IMR-90 (cell line): ENCODE results near the gene OGFOD2.

Experiments
- CEBPB ChIP-seq: IDR thresholded peaks from 2 replicates; pipeline ENCODE4 v1.6.1; 2012; ENCODE audit warnings: low read depth, low read length, improper control_type of control experiment
- CHD1 ChIP-seq: IDR thresholded peaks from 2 replicates; pipeline ENCODE4 v1.6.1; 2012; ENCODE audit warnings: low read depth, low read length, improper control_type of control experiment
- CTCF ChIP-seq: conservative IDR thresholded peaks from 2 replicates; pipeline ENCODE4 v1.5.1; 2012; ENCODE audit warnings: mild to moderate bottlenecking, low read depth, low read length, improper control_type of control experiment
- FOS ChIP-seq: fragments of 150-350 bp; IDR thresholded peaks from 2 replicates; pipeline ENCODE4 v1.6.1; 2016; ENCODE audit warnings: low read depth, low read length
- MAFK ChIP-seq: IDR thresholded peaks from 2 replicates; pipeline ENCODE4 v1.6.1; 2012; ENCODE audit warnings: low read depth, low read length, improper control_type of control experiment
- MAZ ChIP-seq: IDR thresholded peaks from 2 replicates; pipeline ENCODE4 v1.6.1; 2012; ENCODE audit warnings: low read depth, mild to moderate bottlenecking, low read length, improper control_type of control experiment, moderate library complexity, borderline replicate concordance
- NFE2L2 ChIP-seq: fragments of 150-350 bp; IDR thresholded peaks from 2 replicates; pipeline ENCODE4 v1.6.1; 2016; ENCODE audit warnings: low read depth, mild to moderate bottlenecking, low read length
- POLR2A ChIP-seq: IDR thresholded peaks from 2 replicates; pipeline ENCODE4 v1.6.1; 2012; ENCODE audit warnings: mild to moderate bottlenecking, low read depth, low read length
- RFX5 ChIP-seq: IDR thresholded peaks from 2 replicates; pipeline ENCODE4 v1.8.0; 2012; ENCODE audit warnings: low read depth, mild to moderate bottlenecking, low read length, moderate library complexity
- SMC3 ChIP-seq: fragments of 150-350 bp; IDR thresholded peaks from 2 replicates; pipeline ENCODE4 v1.6.1; 2016; ENCODE audit warnings: low read depth, mild to moderate bottlenecking, antibody characterized with exemption, low read length, moderate library complexity
- USF2 ChIP-seq: fragments of 150-350 bp; IDR thresholded peaks from 2 replicates; pipeline ENCODE4 v1.6.1; 2017; ENCODE audit warnings: mild to moderate bottlenecking, antibody characterized with exemption, low read length, low read depth

GRCh38 chr12:122996621-122997342, 21.7 kb downstream of the OGFOD2 start:
- TF ChIP-seq CTCF: no peak
- TF ChIP-seq MAZ: no peak
- TF ChIP-seq CHD1: no peak
- no peak for TF ChIP-seq USF2
- no peak for TF ChIP-seq NFE2L2
- TF ChIP-seq FOS: no peak
- no peak for TF ChIP-seq POLR2A
- TF ChIP-seq SMC3: no peak
- TF ChIP-seq MAFK: no peak
- TF ChIP-seq CEBPB: no peak
- no peak for TF ChIP-seq RFX5
